PC-9 (cell line): ENCODE data around the gene DYSF. TPM values are rescaled to one million over a fixed set of nuclear protein-coding genes. Genes with fewer than 3 reads are reported as not detected.

Experiments
- BruUV-seq: library from RNA; stranded (reverse); fragments of 400-500 nt; replicated peaks from 2 replicates; lab custom pipeline; 2021; lab: Mats Ljungman, UMichigan
- CTCF ChIA-PET: fragments of 300-600 bp; sonication (Branson Sonifier 250); formaldehyde crosslinking; loops from one replicate; lab custom pipeline; 2022; ENCODE audit warnings: antibody characterized with exemption; lab: Charles Lee
- POLR2A ChIA-PET: fragments of 300-600 bp; sonication (Branson Sonifier 250); formaldehyde crosslinking; loops from one replicate; lab custom pipeline; 2022; ENCODE audit warnings: antibody characterized with exemption; ENCODE audit not compliant: unreplicated experiment; lab: Charles Lee
- DNase-seq, 2 experiments: peaks; one replicate each; pipeline versions ENCODE4 v3.0.0 to v3.0.0-alpha.2; 2015 to 2022; ENCODE audit warnings: mixed read lengths in 1 of 2
- H2AFZ ChIP-seq: fragments of 200-600 bp; sonication (generic); 2 replicates; pipeline ENCODE4 v1.8.1; 2017; ENCODE audit warnings: antibody characterized with exemption
- H3F3A ChIP-seq: fragments of 200-600 bp; sonication (generic); 2 replicates; pipeline ENCODE4 v1.8.1; 2017; ENCODE audit warnings: antibody characterized with exemption, mild to moderate bottlenecking, low read depth; ENCODE audit not compliant: insufficient read depth
- H3K27ac ChIP-seq: fragments of 200-600 bp; sonication (generic); 2 replicates; pipeline ENCODE4 v1.6.1; 2016; ENCODE audit warnings: mixed run types
- H3K27me3 ChIP-seq: fragments of 200-600 bp; sonication (generic); 2 replicates; pipeline ENCODE4 v1.6.1; 2016; ENCODE audit warnings: low read depth, mixed run types; ENCODE audit not compliant: insufficient read depth
- H3K36me3 ChIP-seq: fragments of 200-600 bp; sonication (generic); 2 replicates; pipeline ENCODE4 v1.6.1; 2016; ENCODE audit warnings: low read depth, mixed run types
- H3K4me1 ChIP-seq: fragments of 200-600 bp; sonication (generic); replicated peaks from 2 replicates; pipeline ENCODE4 v1.6.1; 2016; ENCODE audit warnings: mixed run types; ENCODE audit not compliant: insufficient read depth
- H3K4me2 ChIP-seq: fragments of 200-600 bp; sonication (generic); 2 replicates; pipeline ENCODE4 v1.6.1; 2017; ENCODE audit warnings: mixed run types
- H3K4me3 ChIP-seq: fragments of 200-600 bp; sonication (generic); 2 replicates; pipeline ENCODE4 v1.6.1; 2016; ENCODE audit warnings: mixed run types
- H3K79me2 ChIP-seq: fragments of 200-600 bp; sonication (generic); 2 replicates; pipeline ENCODE4 v1.6.1; 2017; ENCODE audit warnings: low read depth, mixed run types
- H3K9me2 ChIP-seq: fragments of 200-600 bp; sonication (generic); 2 replicates; pipeline ENCODE4 v1.8.1; 2017; ENCODE audit warnings: mild to moderate bottlenecking; ENCODE audit not compliant: insufficient read depth
- H3K9me3 ChIP-seq: fragments of 200-600 bp; sonication (generic); 2 replicates; pipeline ENCODE4 v1.8.1; 2016; ENCODE audit warnings: low read depth; ENCODE audit not compliant: insufficient read depth
- H4K20me1 ChIP-seq: fragments of 200-600 bp; sonication (generic); 2 replicates; pipeline ENCODE4 v1.8.1; 2017; ENCODE audit not compliant: insufficient read depth
- CTCF ChIP-seq: fragments of 200-600 bp; sonication (generic); conservative IDR thresholded peaks from 2 replicates; pipeline ENCODE4 v1.6.1; 2017; ENCODE audit warnings: mixed run types, antibody characterized with exemption, mild to moderate bottlenecking, moderate library complexity
- EZH2 ChIP-seq: fragments of 200-600 bp; sonication (generic); IDR thresholded peaks from 2 replicates; pipeline ENCODE4 v1.8.0; 2017; ENCODE audit warnings: antibody characterized with exemption, low read depth
- intact Hi-C: fragments of 100-400 bp; cut with micrococcal nuclease; formaldehyde crosslinking; loops from one replicate; pipeline ENCODE4 v1.10.0; 2022; ENCODE audit not compliant: unreplicated experiment
- total RNA-seq: library from RNA; stranded (reverse); gene quantifications from 2 replicates; pipeline ENCODE4 v1.2.3, GENCODE V29; 2021

Gene DYSF
- total RNA-seq, 1 experiment from 2014 or later, result 12.2 TPM

GRCh38 chr2:71615767-71616730 lies 162.7 kb downstream of the DYSF start:
- Histone ChIP-seq H3K9me2 (no peaks in the 10 kb centered on the region), H3K4me3 (no peak overlapping the region), H3K27me3 (no peaks in the 10 kb centered on the region), H3K4me1 (no peaks in the 10 kb centered on the region), H4K20me1 (no peaks in the 10 kb centered on the region), H3K9me3 (no peaks in the 10 kb centered on the region), H3K4me2 (no peak overlapping the region), H3F3A (0 out of 2 replicates have a peak, but pooled peaks cover 6% of the 10 kb centered on the region), H3K79me2 (no peaks in the 10 kb centered on the region), H3K36me3 (no peaks in the 10 kb centered on the region), H2AFZ (no peak overlapping the region), H3K27ac (no peak overlapping the region)
- DNase-seq, result no peak
- POLR2A ChIA-PET, result no interaction called here
- intact Hi-C loops, result no loop called here
- no TSS peak for BruUV-seq
- TF ChIP-seq EZH2 (no peak), CTCF (no peak)
- CTCF ChIA-PET, result interaction anchor here (0.6 kb wide), 1 partner anchor 10 kb away, joined by 13 read pairs; no protein-coding TSS in a partner anchor

GRCh38 chr2:71617266-71617665 lies 163.9 kb downstream of the DYSF start:
- Histone ChIP-seq H3K36me3 (no peaks in the 10 kb centered on the region), H3K27me3 (no peaks in the 10 kb centered on the region), H3K9me2 (no peaks in the 10 kb centered on the region), H3K9me3 (no peaks in the 10 kb centered on the region), H2AFZ (no peak overlapping the region), H3K4me2 (no peak overlapping the region), H3K4me3 (no peak overlapping the region), H3F3A (0 out of 2 replicates have a peak, but pooled peaks cover 6% of the 10 kb centered on the region), H3K27ac (no peak overlapping the region), H3K4me1 (no peaks in the 10 kb centered on the region), H4K20me1 (no peaks in the 10 kb centered on the region), H3K79me2 (no peaks in the 10 kb centered on the region)
- TF ChIP-seq EZH2 (no peak), CTCF (no peak)
- DNase-seq, result no peak
- no TSS peak for BruUV-seq
- intact Hi-C loops, result no loop called here
- CTCF ChIA-PET, result no interaction called here
- POLR2A ChIA-PET, result no interaction called here

- Histone ChIP-seq H3K4me2 (no peak overlapping the region), H3K9me2 (no peaks in the 10 kb centered on the region), H3K79me2 (no peaks in the 10 kb centered on the region), H2AFZ (no peak overlapping the region), H3F3A (0 out of 2 replicates have a peak, but pooled peaks cover 6% of the 10 kb centered on the region), H3K4me3 (no peak overlapping the region), H4K20me1 (no peaks in the 10 kb centered on the region), H3K27me3 (no peaks in the 10 kb centered on the region), H3K4me1 (no peaks in the 10 kb centered on the region), H3K9me3 (no peaks in the 10 kb centered on the region), H3K27ac (no peak overlapping the region), H3K36me3 (no peaks in the 10 kb centered on the region)
- intact Hi-C loops, result no loop called here
- no peak for TF ChIP-seq CTCF
- TF ChIP-seq EZH2, result no peak
- BruUV-seq, result no TSS peak
- peak in 1 of 2 experiments; percentile 5 for DNase-seq
- ChIA-PET CTCF (no interaction called here), POLR2A (no interaction called here)
Observed at GRCh38 chr2:71618327-71619113, 165.2 kb downstream of the DYSF start.
